ENCODE measurements around the gene NELFB.

The NELFB gene

DNA sequence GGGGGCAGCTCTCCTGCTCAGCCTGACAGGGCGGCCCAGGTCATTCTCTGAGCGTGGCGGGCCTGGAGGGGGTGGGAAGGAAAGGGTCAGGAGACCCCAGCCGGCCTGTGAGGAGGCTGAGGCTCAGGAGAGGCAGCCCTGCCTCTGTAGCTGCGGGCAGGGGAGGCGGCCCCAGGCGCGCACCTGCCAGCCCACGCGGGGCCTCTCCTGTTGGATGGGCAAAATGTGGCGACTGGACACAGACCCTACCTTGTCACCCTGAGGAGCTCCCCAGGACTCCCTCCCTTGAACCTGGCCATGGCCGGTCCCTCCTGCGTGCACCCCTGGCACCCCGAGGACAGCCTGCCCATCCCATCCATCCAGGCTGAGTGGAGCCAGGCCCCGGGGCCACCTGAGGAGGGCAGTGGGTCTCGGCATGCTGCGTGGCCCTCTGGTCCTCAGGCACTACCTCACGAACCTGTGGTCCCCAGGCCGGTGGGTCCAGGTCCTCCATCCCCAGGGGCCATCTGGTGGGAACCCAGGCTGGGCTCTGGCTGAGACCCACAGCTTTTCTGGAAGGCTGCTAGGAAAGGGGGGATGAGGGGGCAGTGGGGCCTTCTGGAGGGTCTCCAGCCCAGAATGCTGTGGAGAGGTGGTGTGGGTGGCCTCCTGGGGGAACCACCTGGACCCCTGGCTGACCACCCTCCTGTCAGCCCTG, 62.0 kb downstream of the NELFB start:
- DNase-seq, result no peak

DNA sequence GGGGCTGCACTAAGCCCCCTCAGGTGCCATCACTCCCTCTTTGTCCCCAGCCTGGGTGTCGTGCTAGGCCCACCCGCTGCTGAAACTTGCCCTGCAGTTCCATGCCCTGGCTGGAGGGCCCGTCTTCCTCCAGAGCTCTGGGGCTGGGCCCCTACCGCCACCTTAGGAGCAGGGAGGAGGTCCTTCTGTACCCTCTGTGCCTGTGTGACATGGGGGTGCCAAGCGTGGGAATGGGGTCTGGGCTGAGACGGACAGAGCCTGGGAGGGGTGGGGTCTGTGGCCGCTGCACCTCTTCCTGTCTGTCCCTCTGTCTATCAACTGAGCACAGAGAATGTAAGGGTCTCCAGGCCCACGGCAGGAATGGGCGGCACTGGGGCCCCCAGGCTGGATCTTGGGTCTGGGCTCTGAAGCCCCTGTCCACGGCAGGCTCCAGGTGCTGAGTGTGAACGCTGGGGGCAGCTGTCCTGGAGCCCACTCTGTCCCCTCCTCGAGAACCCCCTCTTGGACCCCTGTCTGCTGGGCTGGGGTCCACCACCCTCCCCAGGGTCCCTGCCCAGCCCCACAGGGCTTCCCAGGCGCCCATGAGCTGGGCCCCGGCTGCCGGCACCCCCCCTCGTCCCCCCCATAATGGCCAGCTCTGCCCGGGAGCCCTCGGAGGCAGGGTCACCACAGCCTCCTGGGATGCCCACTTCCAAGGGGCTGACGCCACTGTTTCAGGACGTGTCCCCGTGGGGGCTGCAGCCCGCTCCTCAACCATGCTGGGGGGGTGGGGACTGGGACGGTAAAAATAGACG, 62.8 kb downstream of the NELFB start:
- DNase-seq, result no peak

DNA sequence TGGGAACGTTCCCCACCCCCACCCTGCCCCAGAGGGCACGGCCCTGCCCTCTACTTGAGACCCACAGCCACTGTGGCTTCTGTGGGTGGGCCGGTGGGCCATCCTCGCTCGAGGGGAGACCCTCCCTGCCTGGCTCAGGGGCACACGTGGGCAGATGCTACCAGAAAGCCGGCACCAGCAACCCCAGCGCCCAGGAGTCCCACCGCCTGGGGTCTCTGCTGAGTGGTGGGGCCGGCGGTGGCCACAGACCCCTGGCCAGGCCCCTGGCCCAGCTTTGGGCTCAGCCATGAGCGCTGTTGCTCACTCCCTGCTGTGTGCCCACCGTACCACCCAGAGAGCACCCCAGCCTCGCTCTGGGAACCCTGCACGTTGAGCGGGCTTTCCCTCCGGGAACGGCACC, 63.5 kb downstream of the NELFB start:
- no peak for DNase-seq

DNA sequence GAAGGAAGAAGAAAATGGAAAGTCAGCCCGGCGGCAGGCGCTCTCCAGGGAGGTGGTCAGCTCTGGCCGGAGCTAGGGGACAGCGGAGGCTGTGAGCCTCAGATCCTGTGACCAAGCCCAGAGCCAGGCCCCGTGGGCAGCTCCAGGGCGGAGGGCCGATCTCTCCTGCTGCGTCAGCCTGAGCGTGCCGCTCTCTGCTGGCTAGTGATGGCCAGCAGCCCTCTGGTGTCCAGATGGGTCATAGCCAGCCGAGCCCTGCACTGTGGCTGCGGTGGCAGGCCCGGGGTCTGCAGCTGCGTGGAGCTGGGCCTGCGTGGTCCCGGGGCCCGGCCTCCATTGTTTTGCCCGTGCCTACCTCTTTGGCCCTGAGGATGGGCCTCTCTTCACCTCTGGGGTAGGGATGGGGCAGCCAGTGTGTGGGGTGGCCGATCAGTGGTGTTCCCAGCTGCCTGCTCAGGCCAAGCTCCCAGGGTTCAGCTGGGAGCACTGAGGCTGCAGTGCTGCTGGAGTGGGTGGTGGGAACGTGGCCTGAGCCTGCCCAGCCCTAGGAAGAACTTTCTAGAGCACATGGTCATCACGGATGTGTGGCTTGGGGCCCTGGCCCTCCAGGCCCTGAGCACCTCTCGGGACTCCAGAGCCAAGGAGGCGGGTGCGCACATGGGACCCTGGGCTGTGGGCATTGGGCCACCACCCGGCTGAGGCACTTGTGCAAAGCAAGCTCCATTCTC, 64.0 kb downstream of the NELFB start:
- no peak for DNase-seq

DNA sequence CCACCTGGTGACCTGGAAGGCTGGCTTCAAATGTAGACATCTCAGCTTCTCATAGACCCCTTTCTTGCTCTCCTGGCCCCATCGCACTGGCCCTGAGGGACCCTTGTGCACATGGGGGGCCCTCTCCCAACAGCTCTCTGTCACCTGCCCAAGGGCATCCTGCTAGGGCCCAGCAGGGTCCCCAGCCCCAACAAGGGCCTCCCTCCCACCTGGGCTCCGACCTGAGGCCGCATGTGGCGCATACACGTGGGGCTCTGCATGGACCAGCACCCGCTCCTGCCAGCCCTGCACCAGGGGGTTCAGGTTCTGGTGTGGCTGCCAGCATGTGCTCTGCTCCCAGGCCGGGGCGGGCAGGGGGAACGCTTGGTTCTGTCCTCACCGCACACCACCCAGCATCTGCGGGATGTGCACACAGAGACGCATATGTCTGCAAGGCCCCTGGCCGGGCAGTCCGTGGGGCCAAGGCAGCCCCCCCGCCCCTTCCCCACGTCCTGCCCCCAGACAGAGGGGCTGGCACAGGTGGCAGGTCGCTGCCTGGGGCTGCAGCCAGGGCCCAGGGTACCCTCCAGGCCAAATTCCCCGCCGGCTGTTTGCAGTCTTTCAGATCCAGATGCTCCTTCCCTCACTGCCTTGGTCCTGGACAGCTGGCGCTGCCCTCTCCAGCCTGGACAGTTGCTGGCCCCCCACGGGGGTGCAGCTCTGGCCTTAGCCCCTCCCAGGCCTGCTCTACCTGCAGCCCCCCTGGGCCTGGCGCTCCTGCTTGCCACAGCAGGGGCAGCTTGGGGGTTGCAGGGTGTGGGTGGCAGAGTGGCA, 64.8 kb downstream of the NELFB start:
- DNase-seq, result no peak

DNA sequence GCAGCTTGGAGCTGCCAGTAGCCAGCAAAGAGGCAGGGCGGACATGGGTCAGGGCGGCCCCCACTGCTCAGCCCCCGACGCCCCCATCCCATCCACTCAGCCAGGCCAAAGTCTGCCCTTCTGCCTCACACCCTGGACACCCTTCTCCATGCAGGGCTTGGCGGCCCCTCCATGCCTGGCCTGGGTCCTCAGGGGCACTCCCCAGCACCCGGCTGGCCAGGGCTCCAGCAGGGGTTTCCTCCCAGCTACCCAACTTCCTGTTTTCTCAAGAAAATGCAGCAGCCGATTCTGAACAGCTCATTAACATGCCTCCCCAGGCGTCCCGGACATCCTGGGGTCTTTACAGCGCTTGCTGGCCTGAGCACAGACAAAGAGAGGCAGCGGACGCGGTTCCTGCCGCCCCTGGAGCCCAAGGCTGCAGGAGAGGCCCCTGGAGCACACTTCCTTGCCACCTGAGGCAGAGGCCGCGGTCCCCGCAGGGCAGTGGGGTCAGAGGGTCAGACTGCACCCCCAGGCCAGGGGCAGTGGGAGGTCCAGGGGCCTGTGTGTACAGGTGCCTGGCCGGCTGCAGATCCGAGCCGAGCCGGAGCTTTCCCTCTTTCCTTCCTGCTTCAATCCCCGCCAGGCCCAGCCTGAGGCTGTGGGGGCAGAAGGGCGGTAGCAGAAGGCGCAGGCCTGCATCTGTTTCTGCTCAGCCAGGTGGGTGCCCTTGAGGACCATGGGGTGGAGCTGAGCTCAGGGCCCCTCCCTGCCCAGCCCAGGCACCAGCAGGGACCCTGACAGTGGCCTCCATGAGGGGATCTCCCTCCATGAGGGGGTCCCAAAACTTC, 65.6 kb downstream of the NELFB start:
- no peak for DNase-seq

DNA sequence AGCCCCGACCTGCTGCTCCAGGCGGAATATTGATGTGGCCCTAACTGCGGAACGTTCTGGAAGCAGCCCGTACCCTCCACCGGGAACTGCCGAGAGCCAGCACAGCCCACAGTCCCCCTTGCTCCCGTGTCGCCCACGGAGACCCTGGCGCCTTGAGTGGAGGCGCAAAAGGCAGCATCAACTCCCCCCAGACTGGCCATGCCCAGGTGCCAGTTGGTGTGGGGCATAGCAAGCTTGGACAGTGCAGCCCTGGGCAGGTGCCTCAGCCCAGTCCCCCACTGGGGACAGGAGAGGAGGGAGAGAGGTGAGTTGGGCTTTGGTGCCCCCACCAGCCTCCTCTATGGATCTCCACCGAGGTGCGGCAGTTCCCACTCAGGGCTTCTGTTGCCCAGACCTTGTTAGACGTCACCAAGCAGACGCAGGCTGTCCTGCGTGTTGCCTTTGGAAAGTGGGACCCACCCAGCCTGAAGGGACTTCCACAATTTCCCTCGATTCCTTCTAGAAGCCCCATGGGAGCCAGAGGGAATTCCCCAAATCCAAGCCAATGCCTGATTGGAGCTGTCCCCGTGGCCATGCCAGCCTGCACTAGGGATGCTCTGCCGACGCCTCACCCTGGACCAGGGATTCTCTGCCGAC, 66.7 kb downstream of the NELFB start:
- DNase-seq, result no peak
